GM12891 (cell line): Measurements from ENCODE around the gene SIRT6.
"Not testable (repeated sequence)": the region's sequence is repeated elsewhere in the genome, so short reads cannot be mapped to it uniquely, and the experiment has no call there.

Source experiments
- POLR2A ChIP-seq: IDR thresholded peaks from 2 replicates; pipeline ENCODE4 v1.6.1; 2011; ENCODE audit warnings: low read depth, low read length, control low read depth
- TAF1 ChIP-seq: IDR thresholded peaks from 2 replicates; pipeline ENCODE4 v1.6.1; 2011; ENCODE audit warnings: low read depth, low read length, control low read depth

GRCh38 chr19:4142916-4143315 lies 39.4 kb downstream of the SIRT6 start:
- TF ChIP-seq POLR2A, TAF1: not testable (repeated sequence)
